Ovary (tissue), 9 donors: Measurements from ENCODE around the gene SEPTIN11. TPM values are rescaled to one million over a fixed set of nuclear protein-coding genes. Genes with fewer than 3 reads are reported as not detected.

ENCODE experiments used
- DNase-seq, 5 donors: peaks; one replicate each; pipeline ENCODE4 v3.0.0-alpha.2; 2019 to 2020
- H3K27ac ChIP-seq, 2 donors: fragments of 200-600 bp; one replicate each; pipeline versions ENCODE4 v1.5.1 to v1.8.0; 2019 to 2022
- H3K27me3 ChIP-seq: fragments of 200-600 bp; one replicate; pipeline ENCODE4 v1.8.0; 2022
- H3K36me3 ChIP-seq: fragments of 200-600 bp; sonication (generic); one replicate; pipeline ENCODE4 v1.5.1; 2019
- H3K4me1 ChIP-seq: one replicate; pipeline ENCODE4 v1.8.1; 2013; ENCODE audit warnings: mild to moderate bottlenecking, moderate library complexity; ENCODE audit not compliant: insufficient read depth
- H3K4me3 ChIP-seq: fragments of 200-600 bp; sonication (generic); one replicate; pipeline ENCODE4 v1.5.1; 2017
- H3K9me3 ChIP-seq, 2 donors: fragments of 200-600 bp in 1 of 2; sonication (generic) in 1 of 2; one replicate each; pipeline versions ENCODE4 v1.5.1 to v1.8.1; 2013 to 2019; ENCODE audit warnings: mild to moderate bottlenecking in 1 of 2, moderate library complexity in 1 of 2
- CTCF ChIP-seq, 3 donors: fragments of 450-650 bp in 2 of 3; fragments of 200-600 bp in 1 of 3; IDR thresholded peaks; one replicate each; pipeline versions ENCODE4 v1.5.1 to v1.8.0; 2016 to 2022; ENCODE audit warnings: antibody characterized with exemption in 3 of 3, mild to moderate bottlenecking in 1 of 3
- EP300 ChIP-seq: sonication (generic); formaldehyde crosslinking; IDR thresholded peaks from one replicate; pipeline ENCODE4 v1.6.1; 2017; ENCODE audit warnings: antibody characterized with exemption
- POLR2A ChIP-seq: fragments of 450-650 bp; IDR thresholded peaks from one replicate; pipeline ENCODE4 v1.6.1; 2017; ENCODE audit warnings: antibody characterized with exemption, mild to moderate bottlenecking, moderate library complexity
- WGBS, 3 donors: extraction: QIAGEN DNeasy Blood & Tissue Kit in 1 of 3; methylation state at CpG; one replicate each; pipeline versions ENCODE4 v1.1.5 to v1.1.7; 2013 to 2017; 5-methylcytosine and 5-hydroxymethylcytosine counted together
- intact Hi-C, 4 donors: fragments of 100-400 bp; cut with DNase I; formaldehyde crosslinking; loops; one replicate each; pipeline versions ENCODE4 v1.11.0 to v1.15.1; 2022 to 2023
- polyA plus RNA-seq, 2 donors: library from polyadenylated mRNA; stranded (reverse); fragments of 200-250 nt in 1 of 2; fragments of 350-450 nt in 1 of 2; fragmentation: Illumina TruSeq in 1 of 2; extraction: RNeasy Lipid Tissue Mini Kit (QIAGEN cat#74804) in 1 of 2; gene quantifications; one replicate each; pipeline ENCODE4 v1.2.3, GENCODE V29; 2013 to 2014
- total RNA-seq, 7 donors: library from RNA; depleted of rRNA in 2 of 7; stranded (reverse); fragments of >200 nt in 2 of 7; fragmentation: NEBNext Ultra II Directional in 3 of 7; extraction: Animal tissue kit (Norgen Biotek cat#: 25700) in 3 of 7; gene quantifications; one replicate each; pipeline versions ENCODE4 v1.1.0 to v1.2.4, GENCODE V29; 2016 to 2023
- donor health status: DM: no; HTN: no; CAD: no; lungs with moderate emphysema.
- donor health status: DM: no; HTN: no; CAD: no.
- donor health status: Bipolar disorder and iron deficiency.
- donor health status: DM: yes; HTN: yes; CAD: no.
- donor health status: DM: no; HTN: no; CAD: no.
- donor health status: DM: yes; HTN: yes; CAD: no.

SEPTIN11 gene
- total and polyA plus RNA-seq, 9 donors = 24.3 to 86.0 (median 50.2) TPM

GRCh38 chr4:76969495-76969894, 19.9 kb downstream of the SEPTIN11 start:
- TF ChIP-seq POLR2A (no peak), CTCF (IDR thresholded peaks at IDR 0.05) (no peak), EP300 (no peak)
- Histone ChIP-seq H3K36me3 (no peaks in the 10 kb centered on the region), H3K4me1 (no peaks in the 10 kb centered on the region), H3K27ac (no peak overlapping the region), H3K9me3 (no peaks in the 10 kb centered on the region), H3K27me3 (no peaks in the 10 kb centered on the region), H3K4me3 (no peak overlapping the region)
- intact Hi-C loops = no loop called here
- WGBS, 3 donors = 89 to 93% (median 92%) methylated on average over 3 of the region's 3 CpGs
- no peak for DNase-seq

- H3K27ac ChIP-seq = no peak overlapping the region
- intact Hi-C loops = no loop called here
- no peaks in the 10 kb centered on the region for H3K9me3 ChIP-seq
- no peak for DNase-seq
- no peak overlapping the region for H3K4me3 ChIP-seq
- no peaks in the 10 kb centered on the region for H3K4me1 ChIP-seq
- WGBS, 3 donors = 78 to 81% (median 79%) methylated on average over 5 of the region's 5 CpGs
- TF ChIP-seq CTCF (IDR thresholded peaks at IDR 0.05) (no peak), EP300 (no peak), POLR2A (no peak)
- no peaks in the 10 kb centered on the region for H3K27me3 ChIP-seq
- no peaks in the 10 kb centered on the region for H3K36me3 ChIP-seq
Measured at GRCh38 chr4:76969941-76970529, 20.5 kb downstream of the SEPTIN11 start.

- DNase-seq = no peak
- WGBS, 3 donors = 81 to 83% (median 81%) methylated on average over 1 of the region's 1 CpG
- Histone ChIP-seq H3K27me3 (no peaks in the 10 kb centered on the region), H3K9me3 (no peaks in the 10 kb centered on the region), H3K4me1 (no peaks in the 10 kb centered on the region), H3K27ac (no peak overlapping the region), H3K4me3 (no peak overlapping the region), H3K36me3 (no peaks in the 10 kb centered on the region)
- no peak for TF ChIP-seq POLR2A
- TF ChIP-seq EP300 = no peak
- TF ChIP-seq CTCF (IDR thresholded peaks at IDR 0.05) = no peak
- intact Hi-C loops = no loop called here
Measured at GRCh38 chr4:76972306-76972705, 22.8 kb downstream of the SEPTIN11 start.

- no peaks in the 10 kb centered on the region for H3K4me1 ChIP-seq
- no peaks in the 10 kb centered on the region for H3K36me3 ChIP-seq
- WGBS, 3 donors = 78 to 87% (median 81%) methylated on average over 2 of the region's 2 CpGs
- H3K4me3 ChIP-seq = no peak overlapping the region
- no peaks in the 10 kb centered on the region for H3K27me3 ChIP-seq
- TF ChIP-seq CTCF (IDR thresholded peaks at IDR 0.05) (no peak), EP300 (no peak), POLR2A (no peak)
- DNase-seq = no peak
- H3K27ac ChIP-seq = no peak overlapping the region
- intact Hi-C loops = no loop called here
- no peaks in the 10 kb centered on the region for H3K9me3 ChIP-seq
Measured at GRCh38 chr4:76974150-76974549, 24.6 kb downstream of the SEPTIN11 start.
